Tibial nerve (tissue), 4 donors: Measurements from ENCODE around the gene TP53I11. TPM values are rescaled to one million over a fixed set of nuclear protein-coding genes. Genes with fewer than 3 reads are reported as not detected.

Source experiments
- DNase-seq, 2 donors: peaks; one replicate each; pipeline ENCODE4 v3.0.0-alpha.2; 2019; ENCODE audit warnings: low spot score in 2 of 2
- H3K27ac ChIP-seq, 4 donors: fragments of 200-600 bp; sonication (generic) in 3 of 4; one replicate each; pipeline ENCODE4 v1.5.1; 2017 to 2019; ENCODE audit warnings: mild to moderate bottlenecking in 1 of 4
- H3K27me3 ChIP-seq, 2 donors: fragments of 200-600 bp; sonication (generic) in 1 of 2; one replicate each; pipeline versions ENCODE4 v1.5.1 to v1.6.0; 2017 to 2019
- H3K36me3 ChIP-seq, 3 donors: fragments of 200-600 bp; sonication (generic); one replicate each; pipeline ENCODE4 v1.5.1; 2018 to 2019
- H3K4me1 ChIP-seq, 4 donors: fragments of 200-600 bp; sonication (generic) in 3 of 4; one replicate each; pipeline ENCODE4 v1.5.1; 2017 to 2019
- H3K4me3 ChIP-seq, 4 donors: fragments of 200-600 bp; sonication (generic) in 3 of 4; one replicate each; pipeline ENCODE4 v1.5.1; 2017 to 2019; ENCODE audit warnings: mild to moderate bottlenecking in 1 of 4, moderate library complexity in 1 of 4
- H3K9me3 ChIP-seq, 4 donors: fragments of 200-600 bp; sonication (generic) in 3 of 4; one replicate each; pipeline ENCODE4 v1.5.1; 2017 to 2019
- CTCF ChIP-seq, 5 experiments: fragments of 200-600 bp in 3 of 5; fragments of 450-650 bp in 2 of 5; sonication (generic) in 3 of 5; IDR thresholded peaks; one replicate each; pipeline ENCODE4 v1.5.1; 2016 to 2019; ENCODE audit warnings: antibody characterized with exemption in 5 of 5, mild to moderate bottlenecking in 3 of 5, moderate library complexity in 2 of 5
- EP300 ChIP-seq, 2 donors: sonication (generic); formaldehyde crosslinking; IDR thresholded peaks; one replicate each; pipeline ENCODE4 v1.6.1; 2017; ENCODE audit warnings: antibody characterized with exemption in 2 of 2, mild to moderate bottlenecking in 1 of 2
- POLR2A ChIP-seq, 2 donors: fragments of 450-650 bp; IDR thresholded peaks; one replicate each; pipeline ENCODE4 v1.6.1; 2017; ENCODE audit warnings: antibody characterized with exemption in 2 of 2, mild to moderate bottlenecking in 2 of 2, moderate library complexity in 2 of 2
- WGBS, 2 donors: methylation state at CpG; one replicate each; pipeline ENCODE4 v1.1.5; 2018; 5-methylcytosine and 5-hydroxymethylcytosine counted together
- total RNA-seq, 4 donors: library from RNA; depleted of rRNA; stranded (reverse); fragments of >200 nt; gene quantifications; one replicate each; pipeline ENCODE4 v1.1.0, GENCODE V29; 2016

Gene TP53I11
- total RNA-seq, 4 donors from 2014 or later = 50.7 to 133 (median 60.6) TPM

GRCh38 chr11:44941259-44942021 lies 9.2 kb downstream of the TP53I11 start:
- no peak for DNase-seq
- 68 to 76% methylated on average over 12 of the region's 12 CpGs for WGBS, 2 donors
- peak overlapping the region in 1 of 4 donors; percentile 47 for H3K27ac ChIP-seq

GRCh38 chr11:44940835-44941234 lies 9.8 kb downstream of the TP53I11 start:
- Histone ChIP-seq H3K27me3 (no peaks in the 10 kb centered on the region), H3K4me1 (peaks cover 0 to 64% (median 15%) of the 10 kb centered on the region in 4 donors), H3K9me3 (no peaks in the 10 kb centered on the region), H3K36me3 (peaks cover 0 to 5% (median 0%) of the 10 kb centered on the region in 3 donors), H3K4me3 (no peak overlapping the region), H3K27ac (peak overlapping the region in 1 of 4 donors; percentile 47)
- TF ChIP-seq CTCF (IDR thresholded peaks at IDR 0.05) = no peak
- no peak for TF ChIP-seq EP300 (IDR thresholded peaks at IDR 0.05)
- no peak for TF ChIP-seq POLR2A (IDR thresholded peaks at IDR 0.05)
- WGBS, 2 donors = 87 to 88% methylated on average over 9 of the region's 9 CpGs
- DNase-seq = no peak

More at GRCh38 chr11:44941259-44942021, 9.2 kb downstream of the TP53I11 start:
- H3K36me3 ChIP-seq = peaks cover 0 to 5% (median 0%) of the 10 kb centered on the region in 3 donors
- no peaks in the 10 kb centered on the region for H3K9me3 ChIP-seq
- TF ChIP-seq POLR2A (IDR thresholded peaks at IDR 0.05) (no peak), EP300 (IDR thresholded peaks at IDR 0.05) (no peak), CTCF (IDR thresholded peaks at IDR 0.05) (no peak)
- H3K4me1 ChIP-seq = peaks cover 0 to 67% (median 18%) of the 10 kb centered on the region in 4 donors
- no peaks in the 10 kb centered on the region for H3K27me3 ChIP-seq
- no peak overlapping the region for H3K4me3 ChIP-seq

GRCh38 chr11:44940404-44940803 lies 10.3 kb downstream of the TP53I11 start:
- H3K36me3 ChIP-seq = peaks cover 0 to 8% (median 0%) of the 10 kb centered on the region in 3 donors

GRCh38 chr11:44939673-44940395 lies 10.8 kb downstream of the TP53I11 start:
- Histone ChIP-seq H3K36me3 (peaks cover 0 to 14% (median 0%) of the 10 kb centered on the region in 3 donors), H3K27ac (no peak overlapping the region), H3K4me3 (no peak overlapping the region), H3K9me3 (no peaks in the 10 kb centered on the region), H3K4me1 (peaks cover 0 to 59% (median 10%) of the 10 kb centered on the region in 4 donors), H3K27me3 (no peaks in the 10 kb centered on the region)
- TF ChIP-seq EP300 (IDR thresholded peaks at IDR 0.05) (no peak), POLR2A (IDR thresholded peaks at IDR 0.05) (no peak), CTCF (IDR thresholded peaks at IDR 0.05) (peak in 2 of 5 experiments; percentile 22 to 25)
- peak in 1 of 2 donors; percentile 26 for DNase-seq
- 61 to 65% methylated on average over 22 of the region's 22 CpGs for WGBS, 2 donors

More at GRCh38 chr11:44940404-44940803, 10.3 kb downstream of the TP53I11 start:
- Histone ChIP-seq H3K27me3 (no peaks in the 10 kb centered on the region), H3K4me1 (peaks cover 0 to 59% (median 13%) of the 10 kb centered on the region in 4 donors), H3K4me3 (no peak overlapping the region), H3K9me3 (no peaks in the 10 kb centered on the region), H3K27ac (no peak overlapping the region)
- 47 to 57% methylated on average over 7 of the region's 7 CpGs for WGBS, 2 donors
- no peak for DNase-seq
- no peak for TF ChIP-seq EP300 (IDR thresholded peaks at IDR 0.05)
- no peak for TF ChIP-seq CTCF (IDR thresholded peaks at IDR 0.05)
